WERI-Rb-1 (cell line): ENCODE results near the gene HNRNPC.

Source experiments
- DNase-seq: peaks from one replicate; pipeline ENCODE4 v3.0.0-alpha.2; 2020
- H3K27ac ChIP-seq: fragments of 250-450 bp; sonication (Bioruptor Pico); 2 replicates; pipeline ENCODE4 v1.5.1; 2020; ENCODE audit warnings: mild to moderate bottlenecking, moderate library complexity
- H3K27me3 ChIP-seq: fragments of 250-450 bp; sonication (Bioruptor Pico); 2 replicates; pipeline ENCODE4 v1.5.1; 2021; ENCODE audit warnings: mild to moderate bottlenecking, low read depth, moderate library complexity; ENCODE audit not compliant: insufficient read depth, severe bottlenecking
- H3K36me3 ChIP-seq: fragments of 250-450 bp; sonication (Bioruptor Pico); 2 replicates; pipeline ENCODE4 v1.5.1; 2020; ENCODE audit warnings: mild to moderate bottlenecking, moderate library complexity
- H3K4me3 ChIP-seq: 2 replicates; pipeline ENCODE4 v1.5.1; 2011; ENCODE audit warnings: low read depth, mild to moderate bottlenecking, control low read depth, low read length
- H3K9me3 ChIP-seq: fragments of 250-450 bp; sonication (Bioruptor Pico); 2 replicates; pipeline ENCODE4 v1.5.1; 2021; ENCODE audit warnings: mild to moderate bottlenecking, moderate library complexity; ENCODE audit not compliant: severe bottlenecking
- TF ChIP-seq, protein P1 (sequence below): IDR thresholded peaks from 2 replicates; pipeline ENCODE4 v1.5.1; 2011; ENCODE audit warnings: low read depth, mild to moderate bottlenecking, control low read depth, inconsistent platforms, low read length

Gene HNRNPC

DNA sequence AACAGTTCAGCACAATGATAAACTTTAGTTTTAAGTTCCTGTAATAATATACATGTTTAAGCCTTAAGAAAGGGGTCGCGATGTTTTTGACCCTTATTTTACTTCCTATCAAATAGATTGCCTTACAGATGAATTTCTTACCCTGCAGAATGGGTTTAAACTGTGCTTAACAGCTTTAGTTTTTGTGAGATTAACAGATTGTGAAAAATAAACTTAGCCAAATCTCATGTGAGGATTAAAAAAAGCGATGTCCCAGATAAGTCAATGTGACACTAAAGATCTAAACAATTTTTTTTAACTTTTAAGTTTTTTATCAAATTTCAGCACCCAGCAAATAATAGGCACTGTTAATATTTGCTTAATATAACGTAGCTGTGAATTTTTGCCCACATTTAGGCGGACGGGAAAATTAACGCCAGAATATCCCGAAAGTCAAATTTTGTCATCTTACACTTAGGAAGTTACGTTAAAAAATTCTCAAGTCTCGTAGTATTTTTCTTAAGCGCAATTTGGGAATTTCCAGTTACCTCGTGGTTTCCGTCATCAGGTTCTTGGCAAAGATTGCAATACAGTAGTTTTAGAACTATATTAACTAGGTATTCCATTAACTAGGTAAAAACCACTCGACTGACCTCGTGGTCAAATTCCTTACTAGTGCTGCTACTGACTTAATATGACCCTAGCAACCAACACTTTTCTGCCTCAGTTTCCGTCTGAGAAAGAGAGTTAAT, 1.2 kb downstream of the HNRNPC start:
- DNase-seq = no peak
- H3K4me3 ChIP-seq = peak overlapping the region; percentile 98
- TF ChIP-seq, protein P1, sequence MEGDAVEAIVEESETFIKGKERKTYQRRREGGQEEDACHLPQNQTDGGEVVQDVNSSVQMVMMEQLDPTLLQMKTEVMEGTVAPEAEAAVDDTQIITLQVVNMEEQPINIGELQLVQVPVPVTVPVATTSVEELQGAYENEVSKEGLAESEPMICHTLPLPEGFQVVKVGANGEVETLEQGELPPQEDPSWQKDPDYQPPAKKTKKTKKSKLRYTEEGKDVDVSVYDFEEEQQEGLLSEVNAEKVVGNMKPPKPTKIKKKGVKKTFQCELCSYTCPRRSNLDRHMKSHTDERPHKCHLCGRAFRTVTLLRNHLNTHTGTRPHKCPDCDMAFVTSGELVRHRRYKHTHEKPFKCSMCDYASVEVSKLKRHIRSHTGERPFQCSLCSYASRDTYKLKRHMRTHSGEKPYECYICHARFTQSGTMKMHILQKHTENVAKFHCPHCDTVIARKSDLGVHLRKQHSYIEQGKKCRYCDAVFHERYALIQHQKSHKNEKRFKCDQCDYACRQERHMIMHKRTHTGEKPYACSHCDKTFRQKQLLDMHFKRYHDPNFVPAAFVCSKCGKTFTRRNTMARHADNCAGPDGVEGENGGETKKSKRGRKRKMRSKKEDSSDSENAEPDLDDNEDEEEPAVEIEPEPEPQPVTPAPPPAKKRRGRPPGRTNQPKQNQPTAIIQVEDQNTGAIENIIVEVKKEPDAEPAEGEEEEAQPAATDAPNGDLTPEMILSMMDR = no peak
- no peaks in the 10 kb centered on the region for H3K27me3 ChIP-seq
- no peaks in the 10 kb centered on the region for H3K9me3 ChIP-seq
- peak overlapping the region; percentile 94 for H3K27ac ChIP-seq
- peaks cover 61% of the 10 kb centered on the region for H3K36me3 ChIP-seq

DNA sequence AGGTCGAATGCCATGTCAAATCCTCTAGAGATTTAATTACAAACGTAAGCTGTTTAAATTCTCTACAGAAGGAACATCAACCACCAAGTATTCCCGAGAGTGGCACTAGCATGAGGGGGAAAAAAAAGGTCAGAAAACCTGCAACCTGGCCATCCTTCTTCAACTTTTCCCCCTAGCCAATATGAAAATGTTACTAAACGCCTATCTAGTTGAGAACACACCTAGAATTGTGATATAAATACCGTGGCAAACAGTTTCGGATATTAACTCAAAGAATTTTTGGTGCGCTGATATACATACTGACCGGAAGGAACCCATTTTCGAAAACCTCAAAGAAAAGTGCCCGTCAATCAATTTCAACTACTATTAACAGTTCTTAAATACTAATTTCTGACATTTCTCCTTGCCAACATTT, 1.8 kb downstream of the HNRNPC start:
- H3K27me3 ChIP-seq = no peaks in the 10 kb centered on the region
- H3K9me3 ChIP-seq = no peaks in the 10 kb centered on the region
- TF ChIP-seq, protein P1 = no peak
- peak overlapping the region; percentile 98 for H3K4me3 ChIP-seq
- H3K36me3 ChIP-seq = peaks cover 67% of the 10 kb centered on the region
- peak overlapping the region; percentile 94 for H3K27ac ChIP-seq
- DNase-seq = no peak

DNA sequence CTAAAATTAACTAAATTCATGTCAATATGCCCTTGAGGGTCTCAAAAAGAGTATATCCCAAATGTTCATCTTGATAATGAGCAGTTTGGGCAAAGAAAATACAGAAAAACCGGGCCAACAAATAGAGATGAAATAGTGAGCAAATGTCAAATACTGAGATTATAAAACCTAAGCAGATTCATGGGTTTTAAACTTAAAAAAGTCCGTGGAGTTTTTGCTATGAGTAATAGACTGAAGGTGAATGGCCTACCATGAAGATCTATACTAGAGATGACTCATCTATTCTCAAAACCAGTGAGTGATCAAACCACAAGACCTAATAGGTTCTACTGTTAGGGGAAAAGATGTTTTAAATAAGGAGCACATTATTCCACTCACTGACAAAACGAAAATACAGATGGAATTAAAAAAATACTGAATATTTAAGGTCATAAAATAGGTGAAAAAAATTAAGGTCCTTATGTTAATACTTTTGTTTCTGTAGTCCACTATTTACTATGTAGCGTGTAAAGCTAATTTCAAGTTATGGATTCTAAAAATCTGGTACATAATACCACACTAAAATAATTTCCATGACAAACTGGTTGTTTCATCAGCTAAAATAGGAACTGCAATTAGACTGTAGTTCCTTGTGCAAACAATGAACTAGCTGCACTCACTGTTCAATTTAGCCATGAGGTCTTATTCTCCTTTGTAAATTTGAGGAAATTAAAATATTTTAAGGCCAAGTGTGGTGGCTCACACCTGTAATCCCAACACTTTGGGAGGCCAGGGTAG, 5.0 kb downstream of the HNRNPC start:
- TF ChIP-seq, protein P1 = no peak

DNA sequence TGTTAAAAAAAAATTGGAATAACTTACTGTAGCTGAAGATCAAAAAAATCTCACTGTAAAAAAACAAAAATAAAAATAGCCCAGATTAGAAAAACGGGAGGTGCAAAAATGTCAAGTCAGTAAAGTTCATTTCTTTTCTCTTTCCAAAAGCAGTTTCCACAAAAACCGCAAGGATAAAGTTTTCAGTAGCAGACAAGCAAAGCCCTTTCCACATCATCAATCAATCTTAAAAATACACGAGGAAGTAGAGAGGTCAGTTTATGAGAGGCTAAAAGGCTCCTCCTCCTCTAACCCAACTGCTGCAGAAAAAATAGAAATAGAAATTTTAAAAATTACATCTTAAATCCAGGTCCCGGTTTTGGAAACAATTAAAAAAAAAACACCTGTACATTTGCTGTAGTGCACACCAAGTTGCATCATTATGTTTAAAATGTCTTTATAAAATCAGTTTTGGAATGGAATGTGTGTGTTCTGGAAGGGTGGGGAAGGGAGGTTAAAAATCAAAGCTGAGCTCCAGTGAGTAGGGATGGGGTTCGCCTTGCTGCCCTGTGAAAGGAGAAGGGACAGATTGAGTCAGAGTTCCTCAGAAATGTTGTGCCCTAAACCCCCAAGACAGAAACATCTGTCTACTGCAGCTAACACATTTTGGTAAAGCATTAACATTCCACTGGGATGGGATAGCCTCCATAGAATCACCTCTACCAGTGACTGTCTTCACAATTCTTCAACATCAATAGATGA, 5.8 kb downstream of the HNRNPC start:
- Histone ChIP-seq H3K27ac (no peak overlapping the region), H3K4me3 (no peak overlapping the region), H3K27me3 (no peaks in the 10 kb centered on the region), H3K36me3 (peaks cover 98% of the 10 kb centered on the region), H3K9me3 (no peaks in the 10 kb centered on the region)
- no peak for DNase-seq
- TF ChIP-seq, protein P1 = no peak

More for the DNA sequence above, 5.0 kb downstream of the HNRNPC start:
- Histone ChIP-seq H3K27ac (no peak overlapping the region), H3K36me3 (peaks cover 98% of the 10 kb centered on the region), H3K27me3 (no peaks in the 10 kb centered on the region), H3K4me3 (no peak overlapping the region), H3K9me3 (no peaks in the 10 kb centered on the region)
- no peak for DNase-seq

DNA sequence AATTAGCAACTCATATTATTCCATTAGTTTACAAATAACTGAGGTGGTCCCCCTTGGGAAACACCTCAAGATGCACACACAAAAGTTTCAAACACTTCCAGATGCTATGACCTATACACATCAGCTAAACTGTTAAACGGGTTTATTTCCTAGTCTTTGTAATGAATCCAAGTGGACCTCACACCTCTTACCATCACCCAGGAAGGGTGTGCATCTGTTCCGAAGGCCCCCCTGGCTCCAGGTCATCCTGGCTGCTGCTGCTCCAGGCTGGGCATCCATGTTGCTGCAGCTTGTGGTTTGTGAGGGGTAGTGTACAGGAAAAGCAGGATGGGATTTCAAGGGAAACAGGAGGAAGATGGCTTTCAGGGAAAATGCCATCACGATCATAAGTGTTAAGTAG, 6.8 kb downstream of the HNRNPC start:
- H3K27ac ChIP-seq = no peak overlapping the region
- H3K36me3 ChIP-seq = peaks cover 98% of the 10 kb centered on the region
- H3K4me3 ChIP-seq = no peak overlapping the region

More for the DNA sequence above, 6.8 kb downstream of the HNRNPC start:
- Histone ChIP-seq H3K27me3 (no peaks in the 10 kb centered on the region), H3K9me3 (no peaks in the 10 kb centered on the region)
- TF ChIP-seq, protein P1 = no peak
- DNase-seq = no peak
